GM13977 (cell line): Measurements from ENCODE around the gene CELF5.
"Not testable (repeated sequence)": the region's sequence is repeated elsewhere in the genome, so short reads cannot be mapped to it uniquely, and the experiment has no call there.

ENCODE experiments used
- DNase-seq: peaks from one replicate; pipeline ENCODE4 v3.0.0; 2012; ENCODE audit warnings: low spot score
- CTCF ChIP-seq: IDR thresholded peaks from 2 replicates; pipeline ENCODE4 v1.5.1; 2012; ENCODE audit warnings: mild to moderate bottlenecking, control low read depth; ENCODE audit not compliant: insufficient read depth; ENCODE audit errors: extremely low read depth, missing control alignments
- in situ Hi-C: fragments of 300-500 bp; cut with MboI; formaldehyde crosslinking; loops from one replicate; pipeline ENCODE4 v1.12.0; 2022; ENCODE audit warnings: low sequenced_read_pairs, low pct_unique_long_range_greater_than_20kb, mixed read lengths, inconsistent platforms; ENCODE audit not compliant: unreplicated experiment

Gene CELF5

DNA sequence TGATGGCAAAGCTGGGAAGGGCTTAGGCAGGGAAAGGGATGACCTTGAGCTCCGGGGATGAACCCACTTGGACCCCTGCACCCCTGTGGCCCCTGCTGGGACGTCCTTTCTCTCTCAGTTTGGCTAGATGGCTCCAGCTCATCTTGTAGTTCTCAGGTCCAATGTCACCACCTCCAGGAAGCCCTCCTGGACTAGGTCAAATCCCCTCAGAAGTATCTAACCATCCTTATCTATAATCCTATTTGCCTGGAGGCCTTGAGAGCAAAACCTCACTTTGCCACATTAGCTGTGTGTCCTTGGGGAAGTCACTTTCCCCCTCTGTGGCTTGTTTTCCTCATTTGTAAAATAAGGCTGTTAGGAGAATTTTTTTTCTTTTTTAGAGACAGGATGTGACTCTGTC is 99.2 kb downstream of the CELF5 start:
- no peak for DNase-seq
- no peak for TF ChIP-seq CTCF
- in situ Hi-C loops, result no loop called here

GRCh38 chr19:3324405-3324856 is 100.0 kb downstream of the CELF5 start:
- peak; percentile 81 for TF ChIP-seq CTCF
- DNase-seq, result peak; percentile 79
- in situ Hi-C loops, result no loop called here

DNA sequence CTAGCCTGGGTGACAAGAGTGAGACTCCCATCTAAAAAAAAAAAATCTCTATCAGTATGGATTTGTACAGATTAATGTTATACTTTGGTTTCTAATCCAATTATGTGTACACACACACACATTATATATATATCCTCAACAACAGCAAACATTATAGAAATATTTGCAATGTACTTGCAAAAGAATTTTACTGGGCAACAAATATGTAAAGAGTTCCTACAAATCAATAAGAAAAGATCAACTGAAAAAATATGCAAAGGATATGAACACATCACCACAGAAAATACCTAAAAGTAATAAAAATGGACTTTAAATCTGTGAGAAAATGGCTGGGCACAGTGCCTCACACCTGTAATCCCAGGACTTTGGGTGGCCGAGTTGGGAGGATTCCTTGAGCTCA is 101.0 kb downstream of the CELF5 start:
- no peak for DNase-seq
- in situ Hi-C loops, result no loop called here
- no peak for TF ChIP-seq CTCF

GRCh38 chr19:3328743-3329142 is 104.3 kb downstream of the CELF5 start:
- no peak for TF ChIP-seq CTCF
- in situ Hi-C loops, result no loop called here
- DNase-seq, result no peak

DNA sequence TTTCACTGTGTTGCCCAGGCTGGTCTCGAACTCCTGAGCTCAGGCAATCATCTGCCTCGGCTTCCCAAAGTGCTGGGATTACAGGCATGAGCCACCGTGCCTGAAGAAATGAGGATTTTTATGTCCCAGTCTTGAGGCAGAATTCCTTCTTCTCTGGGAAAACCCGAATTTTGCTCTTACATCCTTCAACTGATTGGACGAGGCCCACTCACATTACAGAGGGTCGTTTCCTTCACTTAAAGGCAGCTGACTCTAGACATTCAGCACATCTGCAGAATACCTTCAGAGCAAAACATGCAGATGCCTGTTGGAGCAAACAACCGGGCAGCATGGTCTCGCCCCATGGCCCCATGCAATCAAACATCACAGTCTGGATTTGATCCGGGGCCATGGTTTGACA is 105.6 kb downstream of the CELF5 start:
- DNase-seq, result no peak
- no peak for TF ChIP-seq CTCF
- in situ Hi-C loops, result loop anchor here (5.0 kb wide), 1 partner anchor 102 kb away; no protein-coding TSS in a partner anchor

- in situ Hi-C loops, result loop anchor here (5.0 kb wide), 1 partner anchor 100 kb away; no protein-coding TSS in a partner anchor
Observed at GRCh38 chr19:3332232-3332631, 107.8 kb downstream of the CELF5 start.

DNA sequence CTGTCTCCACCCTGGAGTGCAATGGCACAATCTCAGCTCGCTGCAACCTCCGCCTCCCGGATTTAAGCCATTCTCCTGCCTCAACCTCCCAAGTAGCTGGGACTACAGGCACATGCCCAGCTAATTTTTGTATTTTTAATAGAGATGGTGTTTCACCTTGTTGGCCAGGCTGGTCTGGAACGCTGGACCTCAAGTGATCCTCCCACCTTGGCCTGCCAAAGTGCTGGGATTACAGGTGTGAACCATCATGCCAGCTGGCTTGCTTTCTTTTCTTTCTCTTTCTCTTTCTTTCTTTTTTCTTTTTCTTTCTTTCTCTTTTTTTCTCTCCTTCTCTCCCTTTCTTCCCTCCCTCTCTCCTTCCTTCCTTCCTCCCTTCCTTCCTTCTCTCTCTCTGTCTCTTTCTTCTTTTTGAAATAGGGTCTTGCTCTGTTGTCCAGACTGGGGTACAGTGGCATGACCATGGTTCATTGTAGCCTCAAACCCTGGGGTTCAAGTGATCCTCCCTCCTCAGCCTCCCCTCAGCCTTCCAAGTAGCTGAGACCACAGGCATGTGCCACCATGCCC is 108.6 kb downstream of the CELF5 start:
- in situ Hi-C loops, result loop anchor here (5.0 kb wide), 1 partner anchor 99 kb away; no protein-coding TSS in a partner anchor
- no peak for TF ChIP-seq CTCF
- no peak for DNase-seq

More at GRCh38 chr19:3332232-3332631, 107.8 kb downstream of the CELF5 start:
- DNase-seq, result not testable (repeated sequence)
